Caco-2 (cell line): ENCODE data around the gene FAT1. TPM values are rescaled to one million over a fixed set of nuclear protein-coding genes. Genes with fewer than 3 reads are reported as not detected.

Experiments used
- BruUV-seq: library from RNA; stranded (reverse); fragments of 400-500 nt; replicated peaks from 2 replicates; lab custom pipeline; 2021; lab: Mats Ljungman, UMichigan
- CTCF ChIA-PET: fragments of 300-600 bp; sonication (Branson Sonifier 250); formaldehyde crosslinking; loops from one replicate; lab custom pipeline; 2022; ENCODE audit warnings: antibody characterized with exemption; lab: Charles Lee
- POLR2A ChIA-PET: fragments of 300-600 bp; sonication (Branson Sonifier 250); formaldehyde crosslinking; loops from one replicate; lab custom pipeline; 2022; ENCODE audit warnings: antibody characterized with exemption; lab: Charles Lee
- DNase-seq, 2 experiments: peaks; one replicate each; pipeline versions ENCODE4 v3.0.0 to v3.0.0-alpha.2; 2020 to 2022
- H3K27me3 ChIP-seq: replicated peaks from 2 replicates; pipeline ENCODE4 v1.6.0; 2011; ENCODE audit warnings: low read length; ENCODE audit not compliant: control insufficient read depth, insufficient read depth
- H3K36me3 ChIP-seq: 2 replicates; pipeline ENCODE4 v1.5.1; 2011; ENCODE audit warnings: low read length; ENCODE audit not compliant: control insufficient read depth, insufficient read depth
- H3K4me1 ChIP-seq: fragments of 250-450 bp; sonication (Bioruptor Pico); 2 replicates; pipeline ENCODE4 v1.5.1; 2020; ENCODE audit warnings: mild to moderate bottlenecking
- H3K4me3 ChIP-seq: 2 replicates; pipeline ENCODE4 v1.5.1; 2011; ENCODE audit warnings: low read depth, mild to moderate bottlenecking, control low read depth, low read length
- H3K9me3 ChIP-seq: fragments of 250-450 bp; sonication (Bioruptor Pico); 2 replicates; pipeline ENCODE4 v1.5.1; 2020; ENCODE audit warnings: mild to moderate bottlenecking, moderate library complexity
- H3K27ac Mint-ChIP-seq: one replicate; pipeline ENCODE4 v1.8.0; 2022; ENCODE audit warnings: mixed read lengths; ENCODE audit not compliant: unreplicated experiment
- H3K27me3 Mint-ChIP-seq: one replicate; pipeline ENCODE4 v1.8.0; 2022; ENCODE audit warnings: mixed read lengths; ENCODE audit not compliant: insufficient read depth, unreplicated experiment
- H3K36me3 Mint-ChIP-seq: one replicate; pipeline ENCODE4 v1.8.0; 2022; ENCODE audit warnings: mild to moderate bottlenecking, mixed read lengths; ENCODE audit not compliant: insufficient read depth, unreplicated experiment
- H3K4me1 Mint-ChIP-seq: one replicate; pipeline ENCODE4 v1.8.0; 2022; ENCODE audit warnings: low read depth, mixed read lengths; ENCODE audit not compliant: unreplicated experiment
- H3K4me3 Mint-ChIP-seq: one replicate; pipeline ENCODE4 v1.8.0; 2022; ENCODE audit warnings: mild to moderate bottlenecking, moderate library complexity, mixed read lengths; ENCODE audit not compliant: unreplicated experiment
- H3K9me3 Mint-ChIP-seq: one replicate; pipeline ENCODE4 v1.8.0; 2022; ENCODE audit warnings: mixed read lengths; ENCODE audit not compliant: unreplicated experiment
- CTCF ChIP-seq, 2 experiments: fragments of 200-600 bp in 1 of 2; IDR thresholded peaks; 1 replicate in 1 of 2; 2 replicates in 1 of 2; pipeline versions ENCODE4 v1.5.1 to v1.8.0; 2011 to 2022; ENCODE audit warnings: antibody characterized with exemption in 1 of 2, control low read depth in 1 of 2, inconsistent platforms in 1 of 2, low read depth in 1 of 2, low read length in 1 of 2, mild to moderate bottlenecking in 1 of 2, moderate library complexity in 1 of 2; ENCODE audit not compliant: insufficient read depth in 1 of 2, severe bottlenecking in 1 of 2, unreplicated experiment in 1 of 2
- intact Hi-C: fragments of 100-400 bp; cut with micrococcal nuclease; formaldehyde crosslinking; loops from one replicate; pipeline ENCODE4 v1.10.0; 2022; ENCODE audit not compliant: unreplicated experiment
- total RNA-seq: library from RNA; stranded (reverse); gene quantifications from 2 replicates; pipeline ENCODE4 v1.2.3, GENCODE V29; 2022

FAT1 gene
- total RNA-seq, 1 experiment from 2014 or later: 135 TPM

- no peaks in the 10 kb centered on the region for H3K27me3 Mint-ChIP-seq
- no peak overlapping the region for H3K4me3 Mint-ChIP-seq
- BruUV-seq: no TSS peak
- H3K4me1 Mint-ChIP-seq: no peaks in the 10 kb centered on the region
- POLR2A ChIA-PET: no interaction called here
- TF ChIP-seq CTCF (IDR thresholded peaks at IDR 0.05; ENCODE audit: insufficient read depth in 1 of 2, low read depth in 1 of 2, low read length in 1 of 2, severe bottlenecking in 1 of 2, unreplicated experiment in 1 of 2): no peak
- Histone ChIP-seq H3K4me3 (no peak overlapping the region), H3K36me3 (no peaks in the 10 kb centered on the region; the same call in 1 of the 2 replicates), H3K9me3 (no peaks in the 10 kb centered on the region), H3K4me1 (no peaks in the 10 kb centered on the region), H3K27me3 (no peaks in the 10 kb centered on the region)
- CTCF ChIA-PET: no interaction called here
- no peak for DNase-seq
- H3K9me3 Mint-ChIP-seq: no peaks in the 10 kb centered on the region
- H3K27ac Mint-ChIP-seq: no peak overlapping the region
- intact Hi-C loops: no loop called here
- no peaks in the 10 kb centered on the region for H3K36me3 Mint-ChIP-seq
Observed at GRCh38 chr4:186749611-186750281, 26.1 kb upstream of the FAT1 start.

GRCh38 chr4:186746581-186746980, 22.9 kb upstream of the FAT1 start:
- H3K36me3 Mint-ChIP-seq: no peaks in the 10 kb centered on the region
- no peaks in the 10 kb centered on the region for H3K9me3 Mint-ChIP-seq
- no peaks in the 10 kb centered on the region for H3K4me1 Mint-ChIP-seq
- Histone ChIP-seq H3K4me1 (no peaks in the 10 kb centered on the region), H3K4me3 (no peak overlapping the region), H3K27me3 (no peaks in the 10 kb centered on the region), H3K9me3 (no peaks in the 10 kb centered on the region), H3K36me3 (no peaks in the 10 kb centered on the region; the same call in 1 of the 2 replicates)
- H3K4me3 Mint-ChIP-seq: no peak overlapping the region
- intact Hi-C loops: no loop called here
- no peak for TF ChIP-seq CTCF (IDR thresholded peaks at IDR 0.05; ENCODE audit: insufficient read depth in 1 of 2, low read depth in 1 of 2, low read length in 1 of 2, severe bottlenecking in 1 of 2, unreplicated experiment in 1 of 2)
- no peak for DNase-seq
- H3K27ac Mint-ChIP-seq: no peak overlapping the region
- H3K27me3 Mint-ChIP-seq: no peaks in the 10 kb centered on the region
- CTCF ChIA-PET: no interaction called here
- BruUV-seq: no TSS peak
- POLR2A ChIA-PET: no interaction called here

GRCh38 chr4:186743261-186743660, 19.6 kb upstream of the FAT1 start:
- Histone ChIP-seq H3K27me3 (no peaks in the 10 kb centered on the region), H3K4me1 (peaks cover 9% of the 10 kb centered on the region), H3K36me3 (no peaks in the 10 kb centered on the region), H3K9me3 (no peaks in the 10 kb centered on the region), H3K4me3 (no peak overlapping the region)
- Mint-ChIP-seq H3K27ac (no peak overlapping the region), H3K4me1 (no peaks in the 10 kb centered on the region), H3K9me3 (no peaks in the 10 kb centered on the region), H3K36me3 (no peaks in the 10 kb centered on the region), H3K4me3 (no peak overlapping the region), H3K27me3 (no peaks in the 10 kb centered on the region)
- ChIA-PET CTCF (no interaction called here), POLR2A (no interaction called here)
- intact Hi-C loops: no loop called here
- BruUV-seq: no TSS peak
- TF ChIP-seq CTCF (IDR thresholded peaks at IDR 0.05; ENCODE audit: insufficient read depth in 1 of 2, low read depth in 1 of 2, low read length in 1 of 2, severe bottlenecking in 1 of 2, unreplicated experiment in 1 of 2): no peak
- no peak for DNase-seq
